Stimulated activated CD8-positive, alpha-beta memory T cell treated with anti-CD3 and anti-CD28 coated beads, Interleukin-2, amount 100 ng/mL, for 48 hours (primary cell): Measurements from ENCODE around the gene DLD.
"Not testable (repeated sequence)": the region's sequence is repeated elsewhere in the genome, so short reads cannot be mapped to it uniquely, and the experiment has no call there.

Experiments used
- DNase-seq, 2 donors: peaks; one replicate each; pipeline ENCODE4 v3.0.0-alpha.2; 2020; ENCODE audit warnings: low read depth in 2 of 2

Gene DLD

DNA sequence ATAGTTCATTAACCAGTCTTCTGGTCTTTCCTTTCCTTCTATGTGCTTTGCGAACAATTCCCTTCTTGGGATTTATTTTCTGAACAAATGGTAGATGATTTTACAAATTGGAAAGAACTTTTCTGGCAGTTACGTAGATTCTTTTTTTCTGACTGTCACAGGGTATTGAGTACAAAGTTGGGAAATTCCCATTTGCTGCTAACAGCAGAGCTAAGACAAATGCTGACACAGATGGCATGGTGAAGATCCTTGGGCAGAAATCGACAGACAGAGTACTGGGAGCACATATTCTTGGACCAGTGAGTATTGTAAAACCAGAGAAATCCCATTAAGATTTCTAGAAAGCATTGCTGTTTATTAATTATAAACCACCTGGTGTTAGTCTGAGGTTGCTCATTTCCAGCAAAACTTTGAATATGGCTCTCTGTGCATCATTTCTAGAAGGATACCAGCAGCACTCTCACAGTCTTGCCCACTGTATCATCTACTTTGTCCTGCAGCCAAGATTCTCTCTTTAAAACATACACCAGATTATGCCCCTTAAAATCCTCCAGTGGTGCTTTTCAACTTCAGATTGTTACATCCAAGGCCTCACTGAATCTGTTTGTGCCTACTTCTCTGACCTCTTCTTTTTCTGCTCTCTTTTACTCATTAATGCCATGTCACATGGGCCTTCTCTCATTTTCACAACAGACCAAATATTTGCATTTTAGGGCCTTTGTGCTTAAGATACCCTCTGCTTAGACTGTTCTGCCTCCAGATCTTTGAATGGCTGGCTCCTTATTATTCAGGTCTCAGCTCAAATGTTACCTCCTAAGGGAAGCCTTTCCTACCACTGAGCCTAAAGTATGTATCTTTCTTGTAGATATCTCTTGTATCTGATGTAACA lies 27.0 kb downstream of the DLD start:
- no peak for DNase-seq

DNA sequence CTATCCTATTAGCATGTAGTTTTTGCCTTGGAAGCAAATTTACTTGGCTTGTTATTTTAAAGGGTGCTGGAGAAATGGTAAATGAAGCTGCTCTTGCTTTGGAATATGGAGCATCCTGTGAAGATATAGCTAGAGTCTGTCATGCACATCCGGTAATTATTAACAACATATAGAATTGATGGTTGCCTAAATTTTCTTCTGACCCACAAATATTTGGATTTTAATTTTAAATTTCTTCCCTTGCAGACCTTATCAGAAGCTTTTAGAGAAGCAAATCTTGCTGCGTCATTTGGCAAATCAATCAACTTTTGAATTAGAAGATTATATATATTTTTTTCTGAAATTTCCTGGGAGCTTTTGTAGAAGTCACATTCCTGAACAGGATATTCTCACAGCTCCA lies 28.0 kb downstream of the DLD start:
- no peak for DNase-seq

DNA sequence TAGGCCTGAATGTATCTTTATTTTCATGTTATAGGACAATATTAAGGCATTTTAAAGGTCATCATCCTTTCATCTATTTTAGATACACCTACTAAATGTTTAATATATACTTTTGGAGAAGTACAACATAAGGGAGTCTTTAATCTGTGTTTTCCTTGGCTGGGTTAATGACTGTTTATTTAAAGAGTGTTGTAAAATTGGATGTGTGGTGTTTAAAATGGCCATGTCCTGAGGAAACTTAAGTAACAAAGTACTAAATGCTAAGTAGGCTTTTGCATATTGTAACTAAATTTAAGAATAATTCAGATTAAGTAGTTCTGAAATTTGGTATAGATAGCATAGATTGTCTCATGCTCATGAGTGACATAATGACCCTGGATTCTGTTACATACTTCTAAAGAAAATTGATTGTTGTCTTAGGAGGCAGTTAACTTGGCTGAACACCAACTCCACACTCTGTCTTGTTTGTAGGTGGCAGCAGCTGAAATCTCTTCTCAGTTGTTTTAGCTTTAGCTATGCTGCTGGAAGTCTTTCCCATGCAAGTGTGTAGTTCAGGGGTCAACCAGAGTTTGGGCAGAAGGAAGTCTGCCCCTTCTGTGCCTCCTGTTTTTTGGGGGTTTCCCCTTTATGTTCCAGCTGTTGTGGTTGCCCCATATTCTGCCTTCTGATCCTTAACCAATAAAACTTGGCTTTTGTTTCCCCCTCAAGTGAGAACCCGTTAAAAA lies 29.2 kb downstream of the DLD start:
- no peak for DNase-seq

DNA sequence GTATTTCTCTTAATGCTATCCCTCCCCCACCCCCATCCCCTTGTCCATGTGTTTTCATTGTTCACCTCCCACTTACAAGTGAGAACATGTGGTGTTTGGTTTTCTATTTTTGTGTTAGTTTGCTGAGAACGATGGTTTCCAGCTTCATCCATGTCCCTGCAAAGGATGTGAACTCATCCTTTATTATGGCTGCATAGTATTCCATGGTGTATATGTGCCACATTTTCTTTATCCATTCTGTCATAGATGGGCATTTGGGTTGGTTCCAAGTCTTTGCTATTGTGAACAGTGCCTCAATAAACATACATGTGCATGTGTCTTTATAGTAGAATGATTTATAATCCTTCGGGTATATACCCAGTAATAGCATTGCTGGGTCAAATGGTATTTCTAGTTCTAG lies 30.8 kb downstream of the DLD start:
- not testable (repeated sequence) for DNase-seq

DNA sequence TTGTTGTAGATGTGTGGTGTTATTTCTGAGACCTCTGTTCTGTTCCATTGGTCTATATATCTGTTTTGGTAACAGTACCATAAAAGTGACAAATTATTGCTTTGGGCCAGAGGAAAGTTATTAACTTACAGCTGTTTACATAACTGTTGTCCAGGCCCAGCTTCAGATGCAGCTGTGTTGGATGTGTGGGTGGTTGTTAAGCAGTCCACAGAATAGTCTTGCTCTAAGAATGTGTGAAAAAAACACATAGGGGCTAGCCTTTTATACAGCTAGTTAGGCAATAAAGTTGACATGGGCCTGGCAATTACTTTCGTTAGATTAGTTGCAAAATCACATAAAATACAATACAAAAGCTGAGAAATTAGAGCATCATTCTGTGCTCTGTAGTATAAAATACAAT lies 31.9 kb downstream of the DLD start:
- no peak for DNase-seq

DNA sequence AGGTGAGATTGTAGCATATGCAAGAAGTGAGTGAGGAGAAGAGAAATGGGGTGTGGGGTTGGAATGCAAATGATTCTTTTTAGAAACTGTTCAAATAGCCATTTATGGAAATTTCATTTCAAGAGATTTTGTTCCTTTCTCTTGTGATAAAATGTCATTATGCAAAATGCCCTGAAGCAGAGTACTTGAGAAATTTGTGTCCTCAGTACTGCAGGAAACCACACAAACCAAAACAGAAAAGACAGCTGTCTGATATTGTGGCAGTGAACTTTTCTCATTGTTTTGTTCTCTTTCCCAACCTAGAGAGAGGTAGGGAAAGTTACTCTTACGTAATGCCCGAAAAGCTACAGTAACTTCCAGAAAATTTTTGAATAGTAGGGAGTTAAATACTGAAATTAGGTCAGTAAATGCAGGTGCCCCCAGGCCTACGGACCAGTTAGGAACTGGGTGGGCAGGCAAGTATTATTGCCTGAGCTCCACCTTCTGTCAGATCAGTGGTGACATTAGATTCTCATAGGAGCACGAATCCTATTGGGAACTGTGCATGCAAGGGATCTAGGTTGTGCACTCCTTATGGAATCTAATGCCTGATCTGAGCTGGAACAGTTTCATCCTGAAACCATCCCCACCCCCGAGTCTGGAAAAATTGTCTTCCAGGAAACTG lies 34.0 kb downstream of the DLD start:
- no peak for DNase-seq

DNA sequence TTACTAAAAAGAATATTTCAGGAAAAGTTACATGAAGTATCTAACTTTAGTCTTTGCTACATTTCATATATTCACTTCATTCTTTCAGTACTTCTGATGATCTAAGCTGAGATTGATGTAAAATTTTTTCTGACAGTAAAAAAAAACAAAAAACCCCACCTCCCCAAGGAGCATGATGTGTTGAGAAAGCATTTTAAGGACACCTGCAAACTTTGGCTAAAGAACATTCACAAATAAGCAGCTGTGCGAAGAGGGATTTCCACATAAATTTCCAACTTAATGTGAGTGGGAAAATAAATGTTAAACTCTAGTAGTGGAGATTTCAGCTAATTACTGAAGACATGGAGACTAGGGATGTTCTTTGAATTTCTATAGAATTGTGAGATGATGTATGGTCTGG lies 35.5 kb downstream of the DLD start:
- DNase-seq: no peak

DNA sequence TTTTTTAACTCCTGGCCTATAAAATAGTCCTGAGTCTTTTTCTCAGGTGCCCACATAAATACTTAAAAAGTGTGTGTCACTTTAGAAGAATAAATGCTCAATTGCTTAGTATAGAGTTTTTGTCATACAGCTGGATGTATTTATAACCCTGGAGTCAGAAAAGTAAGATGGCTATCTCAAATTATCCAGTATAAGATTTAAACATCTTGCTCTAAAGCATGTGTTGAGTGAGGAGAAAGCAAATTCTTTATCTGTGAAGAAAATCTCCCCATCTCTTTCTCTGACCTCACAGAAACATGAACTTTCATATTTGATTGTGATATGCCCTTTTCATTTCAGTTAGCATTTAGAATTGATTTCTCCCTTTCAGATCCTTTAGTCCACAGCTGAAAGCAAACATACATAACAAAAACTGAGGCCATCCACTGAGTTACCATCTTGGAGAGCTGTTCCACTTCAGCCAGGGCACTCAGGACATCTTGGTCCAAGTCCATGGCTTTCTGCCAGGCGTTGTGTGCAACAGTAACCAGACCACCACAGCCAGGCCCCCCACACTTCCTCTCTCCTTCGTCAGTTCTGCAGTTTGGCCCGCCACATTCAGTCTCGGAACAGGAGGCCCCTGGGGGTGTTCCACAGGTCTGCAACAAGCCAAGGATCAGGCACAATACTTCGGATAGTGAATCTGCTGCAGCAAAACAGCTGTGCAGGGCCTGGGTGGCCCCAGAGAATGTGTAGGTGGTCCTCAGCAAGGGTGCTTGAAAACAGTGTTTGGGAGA lies 40.9 kb downstream of the DLD start:
- no peak for DNase-seq

DNA sequence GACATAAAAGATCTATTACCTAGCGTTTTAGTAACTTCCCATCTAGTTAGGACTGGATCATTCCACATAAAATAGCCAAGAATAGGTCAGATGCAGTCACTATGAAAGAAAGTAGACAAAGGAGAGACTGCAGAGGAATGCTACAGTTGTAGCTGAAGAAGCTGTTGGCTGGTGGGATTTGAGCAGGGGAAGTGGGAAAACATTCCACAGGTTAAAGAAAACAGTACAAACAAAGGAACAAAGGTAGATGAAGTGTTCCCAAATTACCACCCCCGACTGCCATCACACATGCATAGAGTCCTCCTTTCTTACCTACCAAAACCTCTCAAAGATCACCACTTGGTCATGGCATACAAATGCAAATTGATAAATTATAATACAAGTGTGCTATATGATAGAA lies 41.8 kb downstream of the DLD start:
- DNase-seq: no peak

DNA sequence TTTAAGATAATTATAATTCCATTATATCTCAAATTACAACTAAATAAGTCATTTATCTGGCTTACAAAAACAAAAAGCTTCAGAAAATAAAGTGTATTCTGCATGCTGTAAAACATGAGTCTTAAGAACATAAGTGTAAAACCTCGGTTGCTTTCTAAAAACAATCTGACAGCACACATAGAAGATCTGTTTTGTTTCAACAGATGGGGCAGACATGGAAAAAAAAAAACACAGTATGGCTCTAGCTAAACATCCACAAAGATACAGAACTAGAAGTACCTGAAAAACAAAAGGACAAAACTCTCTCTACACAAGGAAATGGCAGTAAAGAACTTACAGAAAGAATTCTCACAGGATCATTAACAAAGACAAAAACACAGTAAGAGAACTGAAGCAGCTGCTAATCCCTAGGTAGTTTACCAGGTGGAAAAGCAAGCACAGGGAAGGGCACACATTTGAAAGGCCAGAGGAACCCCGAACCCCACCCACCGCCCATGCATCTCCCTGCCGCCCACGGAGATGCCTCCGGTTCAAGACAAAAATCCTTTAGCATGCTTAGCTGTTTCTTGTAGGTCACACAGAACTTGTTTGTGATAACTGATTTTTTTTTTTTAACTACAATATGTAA lies 42.5 kb downstream of the DLD start:
- no peak for DNase-seq

DNA sequence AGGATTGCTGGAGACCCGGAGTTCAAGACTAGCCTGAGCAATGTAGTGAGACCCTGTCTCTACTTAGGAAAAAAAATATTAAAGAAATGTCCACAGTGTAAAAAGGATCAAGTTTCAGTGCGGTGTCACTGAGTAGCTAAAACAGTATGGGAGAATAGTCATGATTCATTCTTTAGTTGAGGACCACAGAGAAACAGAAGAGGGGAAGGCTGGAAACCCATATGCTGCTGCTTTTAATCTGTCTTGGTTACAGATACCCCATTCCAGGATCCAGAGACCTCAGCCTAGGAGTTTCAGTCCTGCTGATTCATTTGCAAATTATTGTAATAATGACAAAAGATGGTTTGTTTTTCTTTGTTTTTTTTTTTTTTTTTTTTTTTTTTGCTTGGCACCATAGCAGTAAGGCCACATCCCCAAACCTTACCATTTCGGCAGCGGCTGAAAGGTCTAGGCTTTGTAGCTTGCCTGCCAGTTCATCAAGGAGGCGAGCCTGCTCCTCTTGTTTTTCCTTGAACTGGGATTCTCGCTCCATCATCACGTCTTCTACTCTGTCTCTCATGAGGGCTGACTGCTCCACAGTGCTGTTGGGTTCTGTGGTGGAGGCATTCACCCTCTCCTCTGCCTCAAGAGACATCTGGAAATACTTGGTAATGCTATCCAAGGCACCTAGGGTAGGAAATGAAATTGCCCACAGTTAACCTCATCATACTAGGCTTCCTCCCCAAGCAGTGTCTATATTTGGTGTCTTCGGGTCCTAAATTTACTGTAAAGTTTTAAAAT lies 44.2 kb downstream of the DLD start:
- DNase-seq: no peak

DNA sequence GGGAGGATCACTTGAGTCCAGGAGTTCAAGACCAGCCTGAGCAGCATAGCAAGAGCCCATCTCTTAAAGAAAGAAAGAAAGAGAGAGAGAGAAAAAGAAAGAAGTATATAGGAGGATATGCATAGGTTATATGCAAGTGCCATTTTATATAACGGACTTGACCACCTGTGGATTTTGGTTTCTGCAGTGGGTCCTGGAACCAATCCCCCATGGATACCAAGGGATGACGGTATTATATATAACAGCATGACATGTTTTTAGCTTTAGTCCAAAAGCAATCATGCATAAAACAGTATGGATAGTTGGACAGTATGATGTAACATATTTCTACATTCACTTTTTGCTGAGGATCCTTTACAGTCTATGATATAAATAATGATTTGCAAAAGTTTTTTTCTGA lies 45.3 kb downstream of the DLD start:
- DNase-seq: no peak

DNA sequence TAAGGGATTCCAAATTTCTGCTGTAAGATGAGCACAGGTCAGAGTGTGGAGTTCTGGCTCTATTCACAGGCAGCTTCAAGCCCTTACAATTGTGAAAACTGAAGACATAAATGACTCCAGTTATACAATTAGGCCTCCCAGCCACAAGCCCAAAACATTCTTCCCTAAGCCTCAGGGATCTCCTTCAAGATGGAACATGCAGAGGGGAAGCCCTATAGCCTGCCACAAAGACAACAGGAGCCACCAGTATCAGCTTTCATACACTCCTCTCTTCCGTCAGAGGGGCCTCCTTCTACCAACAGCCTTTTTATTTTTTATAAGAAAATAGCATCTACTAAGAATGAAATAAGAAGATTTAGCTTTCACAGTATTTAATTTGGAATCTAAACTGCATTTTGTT lies 46.5 kb downstream of the DLD start:
- no peak for DNase-seq

DNA sequence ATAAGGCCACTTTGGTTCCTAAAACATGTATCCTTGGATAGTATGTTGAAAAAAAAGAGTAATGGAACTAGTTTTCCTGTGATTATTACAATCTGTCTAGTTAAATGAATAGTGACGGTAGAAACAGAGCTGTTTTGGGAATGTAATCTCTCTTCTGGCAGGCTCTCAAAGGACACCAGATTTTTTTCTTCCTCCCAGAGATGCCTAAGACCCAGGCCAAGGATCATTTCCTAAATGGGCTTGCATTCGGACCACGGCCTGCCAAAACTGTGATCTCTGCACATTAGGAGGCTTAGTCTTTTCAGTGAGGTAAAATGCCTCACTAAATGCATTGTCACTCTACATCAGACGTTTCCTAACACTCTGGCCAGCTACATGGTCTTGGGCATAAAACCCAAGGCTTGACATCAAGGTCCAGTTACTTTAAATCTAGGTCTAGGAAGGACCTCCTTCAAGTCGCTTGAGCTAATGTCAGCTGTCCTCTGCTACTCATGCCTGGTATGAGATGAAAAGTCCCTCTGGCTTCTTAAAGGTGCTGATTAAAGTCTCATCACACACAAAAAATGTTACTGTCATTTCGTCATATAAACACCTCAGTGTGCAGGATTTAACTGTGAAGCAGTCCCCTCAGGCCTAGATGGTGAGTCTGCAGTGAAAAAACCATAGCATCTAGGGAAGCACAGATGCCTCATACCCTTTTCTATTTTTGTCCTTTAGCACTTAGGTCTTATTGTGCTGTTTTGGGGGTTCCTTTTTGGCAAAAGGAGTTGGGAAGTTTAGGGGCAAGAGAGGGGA lies 47.7 kb downstream of the DLD start:
- DNase-seq: no peak

DNA sequence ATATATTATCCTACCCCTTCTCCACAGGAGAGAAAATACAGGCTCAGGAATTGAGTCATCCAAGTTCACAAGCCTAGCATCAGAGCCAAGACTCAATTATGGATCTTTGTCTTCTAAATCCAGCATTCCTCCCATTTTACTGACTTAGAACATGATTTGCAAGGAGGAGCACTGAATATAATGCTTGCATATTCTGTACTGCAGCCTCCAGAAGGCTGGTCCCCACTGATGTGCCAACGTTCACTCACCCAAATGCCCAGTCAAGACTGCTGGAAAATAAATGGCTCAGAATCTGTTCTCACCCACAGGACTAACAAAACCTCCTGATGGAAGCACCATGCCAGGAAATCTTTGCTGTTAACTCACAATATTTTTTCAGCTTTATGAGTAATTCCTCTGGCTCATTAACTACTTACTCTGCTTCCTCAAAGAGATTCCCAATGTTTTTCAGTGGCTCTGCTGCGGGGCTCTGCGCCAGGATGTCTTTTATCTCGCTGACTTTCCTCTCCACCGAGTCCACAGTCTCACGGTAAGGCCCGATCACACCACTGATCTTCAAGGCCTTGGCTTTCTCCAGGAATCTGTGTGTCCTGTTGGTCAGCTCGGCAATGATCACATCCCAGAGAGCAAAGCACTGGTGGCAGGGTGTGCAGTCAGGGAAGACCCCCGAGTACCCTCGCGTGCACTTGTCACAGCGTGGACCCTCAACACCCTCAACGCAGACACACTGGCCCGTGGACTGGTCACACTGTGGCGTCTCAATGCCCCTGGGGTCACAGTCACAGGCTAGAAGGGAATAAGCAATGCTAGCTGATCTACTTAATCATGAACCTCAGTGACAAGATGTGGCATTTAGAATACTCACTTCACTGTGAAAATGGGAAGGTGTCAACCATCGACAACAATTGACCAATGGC lies 48.8 kb downstream of the DLD start:
- DNase-seq: no peak

DNA sequence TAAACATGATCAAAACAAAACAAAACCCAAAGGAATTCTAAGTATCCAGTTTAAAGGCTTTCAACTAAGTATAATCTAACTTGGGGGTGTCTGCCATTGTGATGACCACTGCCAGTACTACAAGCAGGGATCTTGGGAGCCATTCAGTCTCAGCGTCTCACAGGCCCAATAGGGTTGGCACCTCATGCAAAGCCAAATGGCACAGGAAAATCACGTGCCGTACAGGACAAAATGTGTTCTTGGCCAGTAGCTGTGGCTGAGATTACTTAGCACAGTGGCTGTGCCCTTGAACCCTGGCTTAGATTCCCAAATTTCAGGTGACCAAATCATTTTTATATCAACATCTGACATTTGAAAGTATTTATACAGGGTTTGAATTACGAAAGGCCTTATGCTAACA lies 50.0 kb downstream of the DLD start:
- no peak for DNase-seq

DNA sequence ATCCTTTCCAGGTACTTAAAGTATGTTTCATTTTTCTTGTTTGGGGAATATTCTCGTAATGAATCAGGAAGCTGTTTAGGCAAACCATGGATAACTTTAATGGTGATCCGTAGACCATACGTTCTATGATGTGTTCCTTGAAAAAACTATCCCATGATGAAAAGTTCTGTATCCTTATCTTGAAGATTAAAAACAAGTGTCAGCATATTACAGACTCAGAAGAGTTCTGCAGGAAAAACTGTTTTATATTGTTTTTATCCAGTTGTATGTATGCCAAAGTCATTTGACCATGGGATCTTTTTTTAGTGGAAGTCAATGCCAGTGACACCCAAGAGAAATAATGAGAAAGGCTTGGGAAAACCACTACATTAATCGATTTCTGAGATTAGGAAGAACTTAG lies 52.0 kb downstream of the DLD start:
- DNase-seq: no peak

DNA sequence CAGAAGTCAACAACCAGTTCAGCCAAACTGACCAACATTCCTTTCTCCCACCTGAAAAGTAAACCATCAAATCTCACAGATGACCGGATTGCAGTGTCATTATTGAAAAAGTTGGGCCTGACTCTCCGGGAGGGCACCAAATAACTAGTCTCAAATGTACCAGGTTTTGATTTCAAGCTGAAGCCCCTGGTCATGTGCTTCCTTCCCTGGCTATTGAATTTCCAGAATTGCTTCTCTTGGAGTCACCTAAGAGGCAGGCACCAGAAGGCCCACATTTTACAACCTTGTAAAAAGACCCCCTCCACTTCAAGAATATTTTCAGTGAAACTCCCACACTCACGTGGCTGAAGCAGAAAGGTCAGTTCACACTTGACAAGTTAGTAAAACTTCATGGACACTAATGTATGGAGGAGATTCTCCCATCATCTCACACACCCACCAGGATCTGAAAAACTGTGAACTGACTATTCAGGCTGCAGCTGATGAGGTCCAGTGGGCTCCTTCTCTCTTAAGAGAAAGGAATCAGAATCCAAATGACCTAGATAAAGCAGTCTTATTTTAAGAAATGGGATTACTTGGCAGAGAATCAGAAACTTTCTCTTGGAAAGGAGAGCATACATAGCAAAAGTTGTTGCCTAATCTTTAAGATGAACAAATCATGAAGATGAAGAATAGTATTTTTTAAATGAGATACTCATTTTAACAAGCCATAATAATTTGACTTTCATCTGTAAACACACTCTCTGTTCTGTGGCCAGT lies 53.6 kb downstream of the DLD start:
- DNase-seq: no peak
